ENCODE measurements around the gene KRT7.

Gene KRT7

DNA sequence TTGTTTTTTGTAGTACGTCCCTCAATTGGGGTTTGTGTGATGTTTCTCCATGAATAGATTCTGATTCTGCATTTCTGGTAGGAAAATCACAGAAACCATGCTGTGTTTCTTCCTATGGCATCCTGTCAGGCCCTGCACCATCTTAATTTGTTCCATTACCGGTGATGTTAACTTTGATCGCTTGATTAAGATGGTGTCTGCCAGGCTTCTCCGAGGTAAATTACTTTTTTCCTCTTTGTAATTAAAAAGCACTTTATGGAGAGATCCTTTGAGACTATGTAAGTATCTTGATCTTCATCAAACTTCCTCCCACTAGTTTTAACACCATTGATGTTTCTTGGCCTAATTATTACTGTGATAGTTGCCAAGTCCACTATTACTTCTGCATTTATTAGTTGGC lies 15.0 kb upstream of the KRT7 start:
- ChIA-PET CTCF (interaction anchor here (0.6 to 8.0 kb wide), 2 partner anchors 15 to 806 kb away, joined by 4 to 87 read pairs; no protein-coding TSS in a partner anchor), POLR2A (no interaction called here)

DNA sequence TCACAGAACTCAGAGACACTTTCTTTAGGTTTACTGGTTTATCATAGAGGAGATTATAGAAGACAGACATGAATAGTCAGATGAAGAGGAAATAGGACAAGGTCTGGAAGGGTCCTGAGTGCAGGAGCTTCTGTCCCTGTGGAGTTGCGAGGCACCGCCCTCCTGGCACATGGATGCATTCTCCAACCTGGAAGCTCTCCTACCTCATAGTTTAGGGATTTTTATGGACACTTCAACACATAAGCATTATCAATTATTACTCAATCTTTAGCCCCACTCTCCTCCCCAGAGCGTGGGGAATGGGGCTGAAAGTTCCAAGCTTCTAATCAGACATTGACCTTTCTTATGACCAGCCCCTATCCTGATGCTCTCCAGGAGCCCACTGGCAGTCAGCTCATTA lies 12.6 kb upstream of the KRT7 start:
- no peak overlapping the region for H3K4me3 ChIP-seq (ENCODE audit: low read depth, low read length)
- no peak for DNase-seq (ENCODE audit: low read depth, low spot score)
- POLR2A ChIA-PET, result no interaction called here
- CTCF ChIA-PET, result interaction anchor here (0.7 to 8.8 kb wide), 6 partner anchors 7 to 107 kb away, joined by 3 to 144 read pairs (median 4); no protein-coding TSS in a partner anchor
- TF ChIP-seq, protein P1, sequence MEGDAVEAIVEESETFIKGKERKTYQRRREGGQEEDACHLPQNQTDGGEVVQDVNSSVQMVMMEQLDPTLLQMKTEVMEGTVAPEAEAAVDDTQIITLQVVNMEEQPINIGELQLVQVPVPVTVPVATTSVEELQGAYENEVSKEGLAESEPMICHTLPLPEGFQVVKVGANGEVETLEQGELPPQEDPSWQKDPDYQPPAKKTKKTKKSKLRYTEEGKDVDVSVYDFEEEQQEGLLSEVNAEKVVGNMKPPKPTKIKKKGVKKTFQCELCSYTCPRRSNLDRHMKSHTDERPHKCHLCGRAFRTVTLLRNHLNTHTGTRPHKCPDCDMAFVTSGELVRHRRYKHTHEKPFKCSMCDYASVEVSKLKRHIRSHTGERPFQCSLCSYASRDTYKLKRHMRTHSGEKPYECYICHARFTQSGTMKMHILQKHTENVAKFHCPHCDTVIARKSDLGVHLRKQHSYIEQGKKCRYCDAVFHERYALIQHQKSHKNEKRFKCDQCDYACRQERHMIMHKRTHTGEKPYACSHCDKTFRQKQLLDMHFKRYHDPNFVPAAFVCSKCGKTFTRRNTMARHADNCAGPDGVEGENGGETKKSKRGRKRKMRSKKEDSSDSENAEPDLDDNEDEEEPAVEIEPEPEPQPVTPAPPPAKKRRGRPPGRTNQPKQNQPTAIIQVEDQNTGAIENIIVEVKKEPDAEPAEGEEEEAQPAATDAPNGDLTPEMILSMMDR (IDR thresholded peaks at IDR 0.05; ENCODE audit: insufficient read depth, low read length, missing control alignments), result no peak

More for the DNA sequence above, 15.0 kb upstream of the KRT7 start:
- no peak for DNase-seq (ENCODE audit: low read depth, low spot score)
- TF ChIP-seq, protein P1 (IDR thresholded peaks at IDR 0.05; ENCODE audit: insufficient read depth, low read length, missing control alignments), result no peak
- no peak overlapping the region for H3K4me3 ChIP-seq (ENCODE audit: low read depth, low read length)

DNA sequence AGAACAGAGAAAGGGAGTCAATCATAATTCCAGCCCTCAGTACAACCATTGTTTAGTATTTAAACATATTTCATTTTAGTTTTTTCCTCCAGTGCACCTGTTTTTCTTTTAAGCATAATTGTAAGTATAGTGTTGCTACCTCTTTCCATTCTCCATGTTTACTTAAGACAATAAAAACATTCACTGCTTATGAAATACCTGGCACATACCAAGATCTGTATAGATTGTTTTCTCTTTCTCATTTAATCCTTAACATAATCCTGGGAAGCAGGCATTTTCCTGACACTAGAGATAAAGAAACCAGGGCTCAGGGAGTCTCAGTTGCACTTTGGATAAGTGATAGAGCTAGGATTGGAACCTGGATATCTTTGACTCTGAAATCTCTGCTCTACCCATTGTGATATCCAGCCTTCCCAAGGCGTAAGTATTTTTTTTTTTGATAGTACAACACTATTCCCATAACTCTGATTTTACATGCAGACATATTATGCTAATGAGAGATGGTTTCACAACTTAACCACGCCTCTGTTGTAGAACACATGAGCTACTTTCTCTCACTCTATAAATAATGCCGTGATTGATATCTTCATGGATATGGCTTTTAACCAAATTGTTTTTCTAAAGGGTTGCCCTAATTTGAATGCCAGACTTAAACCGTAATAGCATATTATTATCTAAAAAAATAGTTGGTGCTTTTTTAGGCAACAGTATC lies 11.8 kb upstream of the KRT7 start:
- POLR2A ChIA-PET, result no interaction called here
- no peak for DNase-seq (ENCODE audit: low read depth, low spot score)
- CTCF ChIA-PET, result interaction anchor here (0.8 to 8.8 kb wide), 22 partner anchors 8 to 106 kb away, joined by 3 to 144 read pairs (median 4); partner anchors contain the start of gene KRT80
- H3K4me3 ChIP-seq (ENCODE audit: low read depth, low read length), result no peak overlapping the region
- TF ChIP-seq, protein P1 (IDR thresholded peaks at IDR 0.05; ENCODE audit: insufficient read depth, low read length, missing control alignments), result no peak

DNA sequence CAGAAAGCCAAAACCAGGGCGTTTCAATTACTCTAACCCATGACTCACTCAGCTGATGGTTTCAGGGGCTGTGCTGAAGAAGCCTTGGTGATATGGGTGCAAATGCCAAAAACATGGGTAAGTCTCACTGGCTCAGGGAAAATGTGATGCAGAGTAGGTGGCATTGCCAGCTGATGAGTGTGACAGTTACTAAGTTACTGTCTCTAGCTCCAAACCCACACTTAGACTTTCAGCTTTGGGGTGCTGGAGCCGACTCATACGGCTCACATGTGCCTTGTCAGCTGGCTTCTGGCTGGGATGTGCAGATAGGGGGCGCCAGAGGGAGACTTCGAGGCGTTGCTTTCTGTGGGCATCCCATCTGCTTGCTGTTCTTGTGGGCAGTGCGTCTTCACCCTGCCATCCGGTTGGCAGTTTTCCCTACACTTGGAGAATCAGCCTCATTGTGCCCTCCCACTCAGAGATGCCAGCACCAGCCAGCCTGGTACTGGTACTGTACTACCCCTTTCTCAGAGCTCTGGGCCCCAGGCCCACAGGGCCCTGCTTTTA lies 11.1 kb upstream of the KRT7 start:
- DNase-seq (ENCODE audit: low read depth, low spot score), result no peak
- ChIA-PET POLR2A (no interaction called here), CTCF (interaction anchor here (0.7 to 8.8 kb wide), 22 partner anchors 9 to 106 kb away, joined by 3 to 144 read pairs (median 4); partner anchors contain the start of gene KRT80)
- H3K4me3 ChIP-seq (ENCODE audit: low read depth, low read length), result no peak overlapping the region
- TF ChIP-seq, protein P1 (IDR thresholded peaks at IDR 0.05; ENCODE audit: insufficient read depth, low read length, missing control alignments), result peak; percentile 46

GRCh38 chr12:52222692-52223091 lies 10.4 kb upstream of the KRT7 start:
- POLR2A ChIA-PET, result no interaction called here
- no peak for DNase-seq (ENCODE audit: low read depth, low spot score)
- H3K4me3 ChIP-seq (ENCODE audit: low read depth, low read length), result no peak overlapping the region
- CTCF ChIA-PET, result interaction anchor here (0.8 to 8.8 kb wide), 12 partner anchors 9 to 152 kb away, joined by 3 to 144 read pairs (median 5); partner anchors contain the start of gene KRT80
- TF ChIP-seq, protein P1 (IDR thresholded peaks at IDR 0.05; ENCODE audit: insufficient read depth, low read length, missing control alignments), result no peak

GRCh38 chr12:52223406-52224039 lies 9.5 kb upstream of the KRT7 start:
- no peak for DNase-seq (ENCODE audit: low read depth, low spot score)
- no peak overlapping the region for H3K4me3 ChIP-seq (ENCODE audit: low read depth, low read length)
- ChIA-PET POLR2A (interaction anchor here (1.4 kb wide), 1 partner anchor 57 kb away, joined by 3 read pairs; no protein-coding TSS in a partner anchor), CTCF (interaction anchor here (1.1 to 8.8 kb wide), 8 partner anchors 10 to 151 kb away, joined by 3 to 144 read pairs (median 4); no protein-coding TSS in a partner anchor)
- TF ChIP-seq, protein P1 (IDR thresholded peaks at IDR 0.05; ENCODE audit: insufficient read depth, low read length, missing control alignments), result no peak
